C4-2B (cell line): ENCODE measurements around the gene ATP1A3.

Source experiments
- H3K27ac ChIP-seq: fragments of 450-650 bp; 2 replicates; pipeline ENCODE4 v1.5.1; 2017
- CTCF ChIP-seq: fragments of 450-650 bp; conservative IDR thresholded peaks from 2 replicates; pipeline ENCODE4 v1.5.1; 2017; ENCODE audit warnings: mild to moderate bottlenecking
- ZFX ChIP-seq: fragments of 450-650 bp; IDR thresholded peaks from 2 replicates; pipeline ENCODE4 v1.6.1; 2017

ATP1A3 gene

GRCh38 chr19:41918653-41919244 is 75.3 kb downstream of the ATP1A3 start:
- TF ChIP-seq CTCF = no peak
- no peak for TF ChIP-seq ZFX
- H3K27ac ChIP-seq = no peak overlapping the region

- no peak for TF ChIP-seq ZFX
- no peak for TF ChIP-seq CTCF
- H3K27ac ChIP-seq = no peak overlapping the region
Measured at GRCh38 chr19:41918095-41918494, 75.9 kb downstream of the ATP1A3 start.

- TF ChIP-seq ZFX (no peak), CTCF (no peak)
- H3K27ac ChIP-seq = no peak overlapping the region
Measured at GRCh38 chr19:41917676-41918075, 76.4 kb downstream of the ATP1A3 start.
